HFF-Myc (cell line): ENCODE data around the gene ITPKB.

Experiments
- DNase-seq: peaks from one replicate; pipeline ENCODE4 v3.0.0-alpha.2; 2011; ENCODE audit warnings: low read depth; ENCODE audit errors: extremely low read depth
- H3K4me3 ChIP-seq: replicated peaks from 2 replicates; pipeline ENCODE4 v1.5.1; 2011; ENCODE audit warnings: low read depth, mild to moderate bottlenecking, control low read depth, low read length
- CTCF ChIP-seq: IDR thresholded peaks from 2 replicates; pipeline ENCODE4 v1.5.1; 2012; ENCODE audit warnings: mild to moderate bottlenecking, low read depth, low read length, control low read depth; ENCODE audit errors: missing control alignments

The ITPKB gene

GRCh38 chr1:226582966-226583365 lies 156.1 kb downstream of the ITPKB start:
- H3K4me3 ChIP-seq = no peak overlapping the region
- TF ChIP-seq CTCF = no peak
- DNase-seq = no peak
